Ectodermal cell (in vitro differentiated cells): ENCODE results near the gene RO60.

Experiments used
- H3K27ac ChIP-seq: 2 replicates; pipeline ENCODE4 v1.7.0; 2013; ENCODE audit warnings: mild to moderate bottlenecking, low read depth, low read length; ENCODE audit not compliant: insufficient read depth, poor library complexity, severe bottlenecking
- H3K27me3 ChIP-seq: 2 replicates; pipeline ENCODE4 v1.7.0; 2013; ENCODE audit warnings: mild to moderate bottlenecking, low read length; ENCODE audit not compliant: insufficient read depth, control insufficient read depth, poor library complexity, severe bottlenecking
- H3K36me3 ChIP-seq: one replicate; pipeline ENCODE4 v1.7.0; 2013; ENCODE audit warnings: low read length; ENCODE audit not compliant: control insufficient read depth, insufficient read depth
- H3K4me1 ChIP-seq: one replicate; pipeline ENCODE4 v1.7.0; 2013; ENCODE audit warnings: low read length; ENCODE audit not compliant: control insufficient read depth, insufficient read depth
- H3K4me3 ChIP-seq: 2 replicates; pipeline ENCODE4 v1.7.0; 2013; ENCODE audit warnings: low read depth, low read length, control low read depth; ENCODE audit not compliant: insufficient read depth
- H3K9me3 ChIP-seq: 2 replicates; pipeline ENCODE4 v1.7.0; 2013; ENCODE audit warnings: mild to moderate bottlenecking, low read length, moderate library complexity; ENCODE audit not compliant: control insufficient read depth
- WGBS, 2 experiments: methylation state at CpG; one replicate each; pipeline ENCODE4 v1.1.7; 2013; ENCODE audit warnings: missing lambda C conversion rate in 2 of 2; 5-methylcytosine and 5-hydroxymethylcytosine counted together

Gene RO60

GRCh38 chr1:193079187-193079586, 19.8 kb downstream of the RO60 start:
- no peaks in the 10 kb centered on the region for H3K4me1 ChIP-seq
- no peak overlapping the region for H3K27ac ChIP-seq
- no peaks in the 10 kb centered on the region for H3K27me3 ChIP-seq
- no peak overlapping the region for H3K4me3 ChIP-seq
- H3K36me3 ChIP-seq = peaks cover 45% of the 10 kb centered on the region
- H3K9me3 ChIP-seq = no peaks in the 10 kb centered on the region
- 87 to 93% methylated on average over 3 of the region's 3 CpGs for WGBS, 2 experiments

DNA sequence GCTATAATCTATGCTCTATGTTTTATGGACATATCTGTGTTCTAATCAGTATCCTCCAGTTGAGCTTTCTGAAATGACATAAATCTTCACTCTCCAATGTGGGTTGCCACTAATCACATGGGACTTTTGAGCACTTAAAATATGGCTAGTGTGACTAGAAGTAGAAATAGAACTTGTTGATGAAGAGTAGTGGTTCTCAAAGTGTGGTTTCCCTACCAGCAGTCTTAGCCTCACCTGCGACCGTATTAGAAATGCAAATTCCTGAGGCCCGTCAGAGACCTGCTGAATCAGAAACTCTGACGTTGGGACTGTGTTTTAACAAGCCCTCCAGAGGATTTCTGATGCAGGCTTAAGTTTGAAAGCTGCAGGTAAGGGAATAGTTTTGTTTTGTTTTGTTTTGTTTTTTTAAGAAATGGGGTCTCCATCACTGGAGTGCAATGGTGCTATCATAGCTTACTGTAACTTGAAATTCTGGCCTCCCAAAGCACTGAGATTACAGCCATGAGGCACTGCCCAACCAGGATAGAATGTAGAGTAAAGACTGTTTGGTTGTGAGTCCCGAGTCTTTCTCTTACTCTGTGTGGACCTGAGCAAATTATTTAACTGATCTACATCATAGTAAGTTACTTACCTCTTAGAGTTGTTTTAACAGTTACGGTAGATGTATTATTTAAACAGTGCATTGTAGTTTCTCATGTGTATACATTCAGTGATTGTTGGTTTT, 24.1 kb downstream of the RO60 start:
- Histone ChIP-seq H3K4me1 (no peaks in the 10 kb centered on the region), H3K27ac (no peak overlapping the region), H3K4me3 (no peak overlapping the region), H3K9me3 (no peaks in the 10 kb centered on the region), H3K27me3 (no peaks in the 10 kb centered on the region), H3K36me3 (peaks cover 35% of the 10 kb centered on the region)
- WGBS, 2 experiments = 88 to 89% methylated on average over 4 to 6 of the region's 6 CpGs

DNA sequence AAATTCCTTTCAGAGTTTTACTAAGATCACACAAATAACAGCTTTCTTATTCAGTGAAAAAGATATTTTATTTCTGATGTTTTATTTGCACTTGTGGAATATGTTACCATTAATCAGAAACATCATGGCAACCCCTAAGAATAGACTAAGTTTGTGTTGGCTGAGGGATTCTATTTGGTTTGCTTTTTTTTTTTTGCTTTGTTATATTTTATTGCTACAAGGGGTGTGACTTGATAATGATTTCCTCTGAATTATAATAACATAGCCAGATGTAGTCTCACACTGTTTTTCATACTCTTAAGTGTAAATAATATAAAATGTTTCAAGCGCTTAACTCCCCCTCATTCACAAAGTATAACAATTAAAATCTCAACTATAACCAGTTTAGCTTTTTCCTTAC, 25.9 kb downstream of the RO60 start:
- H3K4me3 ChIP-seq = no peak overlapping the region
- no peaks in the 10 kb centered on the region for H3K4me1 ChIP-seq
- H3K27ac ChIP-seq = no peak overlapping the region
- no peaks in the 10 kb centered on the region for H3K9me3 ChIP-seq
- no CpG with 5 or more reads among the region's 1 CpG for WGBS, 2 experiments
- no peaks in the 10 kb centered on the region for H3K27me3 ChIP-seq
- peaks cover 26% of the 10 kb centered on the region for H3K36me3 ChIP-seq

DNA sequence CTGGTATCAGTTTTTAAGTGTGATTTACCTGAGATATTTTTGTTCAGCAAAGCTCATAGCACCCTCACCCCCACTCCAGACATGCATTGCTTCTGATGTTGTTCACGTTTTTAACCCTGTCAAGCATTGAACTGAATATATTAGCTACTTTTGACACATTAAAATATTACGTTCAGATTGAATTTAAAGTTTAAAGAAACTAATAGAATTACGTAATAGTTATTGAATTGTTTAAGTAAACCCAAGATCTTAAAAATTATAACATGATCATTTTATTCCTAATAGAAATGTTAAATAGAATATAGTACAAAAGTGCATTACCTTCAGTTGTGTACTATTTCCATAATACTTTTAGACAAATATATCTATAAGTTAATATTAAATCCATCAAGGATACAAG, 26.9 kb downstream of the RO60 start:
- Histone ChIP-seq H3K9me3 (no peaks in the 10 kb centered on the region), H3K4me1 (no peaks in the 10 kb centered on the region), H3K36me3 (peaks cover 20% of the 10 kb centered on the region), H3K27ac (no peak overlapping the region), H3K4me3 (no peak overlapping the region), H3K27me3 (no peaks in the 10 kb centered on the region)
- WGBS, 2 experiments = 100% methylated on average over 1 of the region's 3 CpGs

GRCh38 chr1:193087893-193088292, 28.5 kb downstream of the RO60 start:
- Histone ChIP-seq H3K27ac (no peak overlapping the region), H3K9me3 (no peaks in the 10 kb centered on the region), H3K4me1 (no peaks in the 10 kb centered on the region), H3K4me3 (no peak overlapping the region), H3K36me3 (peaks cover 18% of the 10 kb centered on the region), H3K27me3 (no peaks in the 10 kb centered on the region)
- WGBS, 2 experiments = 66 to 87% methylated on average over 3 of the region's 3 CpGs

GRCh38 chr1:193090865-193091264, 31.5 kb downstream of the RO60 start:
- WGBS, 2 experiments = 100% methylated on average over 1 of the region's 1 CpG; no CpG with 5 or more reads in 1 of the 2 experiments
- Histone ChIP-seq H3K27me3 (no peaks in the 10 kb centered on the region), H3K27ac (no peak overlapping the region), H3K36me3 (no peaks in the 10 kb centered on the region), H3K4me1 (no peaks in the 10 kb centered on the region), H3K4me3 (no peak overlapping the region), H3K9me3 (no peaks in the 10 kb centered on the region)

DNA sequence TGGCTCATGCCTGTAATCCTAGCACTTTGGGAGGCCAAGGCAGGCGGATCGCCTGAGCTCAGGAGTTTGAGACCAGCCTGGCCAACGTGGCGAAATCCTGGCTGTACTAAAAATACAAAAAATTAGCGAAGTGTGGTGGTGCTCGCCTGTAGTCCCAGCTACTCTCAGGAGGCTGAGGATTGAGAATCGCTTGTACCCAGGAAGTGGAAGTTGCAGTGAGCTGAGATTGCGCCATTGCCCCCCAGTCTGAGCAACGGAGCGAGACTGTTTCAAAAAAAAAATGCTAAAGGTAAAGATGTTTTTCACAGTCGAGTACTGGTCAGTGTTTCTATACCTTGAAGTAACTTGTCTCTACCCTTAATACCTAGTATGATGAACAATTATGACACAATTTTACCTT, 34.7 kb downstream of the RO60 start:
- Histone ChIP-seq H3K27ac (no peak overlapping the region), H3K36me3 (no peaks in the 10 kb centered on the region), H3K27me3 (no peaks in the 10 kb centered on the region), H3K4me1 (no peaks in the 10 kb centered on the region), H3K9me3 (no peaks in the 10 kb centered on the region), H3K4me3 (no peak overlapping the region)
- 88 to 92% methylated on average over 11 of the region's 11 CpGs for WGBS, 2 experiments

DNA sequence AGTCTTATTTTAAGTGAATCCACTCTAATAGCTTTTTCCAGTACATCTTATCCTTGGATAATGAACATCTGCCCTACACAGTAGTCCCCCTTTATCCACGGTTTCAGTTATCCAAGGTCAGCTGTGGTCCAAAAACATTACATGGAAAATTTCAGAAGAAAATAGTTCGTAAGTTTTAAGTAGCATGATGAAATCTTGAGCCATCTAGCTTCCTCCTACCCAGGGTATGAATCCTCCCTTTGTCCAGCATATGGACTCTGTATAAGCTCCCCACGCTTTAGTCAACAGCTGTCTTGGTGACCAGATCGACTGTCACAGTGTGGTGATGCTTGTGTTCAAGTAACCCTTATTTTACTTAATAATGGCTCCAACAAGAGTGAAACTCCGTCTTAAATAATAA, 43.2 kb downstream of the RO60 start:
- Histone ChIP-seq H3K36me3 (no peaks in the 10 kb centered on the region), H3K9me3 (no peaks in the 10 kb centered on the region), H3K27me3 (peaks cover 14% of the 10 kb centered on the region), H3K27ac (no peak overlapping the region), H3K4me3 (no peak overlapping the region), H3K4me1 (no peaks in the 10 kb centered on the region)
- 95 to 99% methylated on average over 4 of the region's 5 CpGs for WGBS, 2 experiments

DNA sequence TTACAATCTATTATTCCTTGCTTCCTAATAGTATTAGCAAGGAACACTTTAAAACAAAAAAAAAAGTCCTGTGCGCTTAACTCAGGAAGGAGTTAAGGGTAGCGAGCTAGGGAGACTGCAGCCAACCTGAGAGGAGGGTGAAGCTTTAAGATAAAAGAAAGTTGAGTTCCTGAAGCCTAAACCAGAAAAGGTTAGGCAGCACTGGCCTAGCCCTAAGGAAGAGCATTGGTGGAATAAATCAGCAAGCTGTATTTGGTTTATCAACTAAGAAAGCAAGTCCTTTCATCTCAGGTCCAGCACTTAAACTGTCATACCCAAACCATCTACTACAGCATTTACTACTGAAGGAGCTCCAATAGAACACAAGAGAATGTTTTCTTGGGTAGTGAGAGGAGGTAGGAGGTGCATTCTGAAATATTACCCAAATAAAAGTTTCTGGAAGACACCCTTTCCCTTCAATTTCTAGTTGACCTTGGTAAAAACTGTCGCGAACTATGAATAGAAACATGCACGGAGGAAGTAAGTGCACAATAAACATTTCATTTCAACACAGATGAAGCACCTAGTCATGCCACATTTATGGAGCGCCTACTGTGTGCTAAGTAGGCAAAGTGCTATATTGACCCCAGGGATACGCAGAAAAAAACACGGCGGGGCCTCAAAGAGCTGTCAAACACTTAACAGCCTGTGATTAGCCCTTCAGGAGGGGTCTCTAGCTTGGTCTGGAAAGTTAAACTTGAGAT, 44.5 kb downstream of the RO60 start:
- Histone ChIP-seq H3K4me3 (peak overlapping the region; percentile 43), H3K27me3 (peaks cover 14% of the 10 kb centered on the region), H3K36me3 (no peaks in the 10 kb centered on the region), H3K27ac (no peak overlapping the region), H3K4me1 (no peaks in the 10 kb centered on the region), H3K9me3 (no peaks in the 10 kb centered on the region)
- 56 to 60% methylated on average over 9 of the region's 9 CpGs for WGBS, 2 experiments

GRCh38 chr1:193104502-193104906, 45.1 kb downstream of the RO60 start:
- Histone ChIP-seq H3K4me1 (no peaks in the 10 kb centered on the region), H3K4me3 (peak overlapping the region; percentile 43), H3K27ac (peak overlapping the region; percentile 19), H3K27me3 (peaks cover 14% of the 10 kb centered on the region), H3K9me3 (no peaks in the 10 kb centered on the region), H3K36me3 (no peaks in the 10 kb centered on the region)
- 1 to 2% methylated on average over 24 of the region's 24 CpGs for WGBS, 2 experiments
